ENCODE results near the gene PABPN1L.

The PABPN1L gene

DNA sequence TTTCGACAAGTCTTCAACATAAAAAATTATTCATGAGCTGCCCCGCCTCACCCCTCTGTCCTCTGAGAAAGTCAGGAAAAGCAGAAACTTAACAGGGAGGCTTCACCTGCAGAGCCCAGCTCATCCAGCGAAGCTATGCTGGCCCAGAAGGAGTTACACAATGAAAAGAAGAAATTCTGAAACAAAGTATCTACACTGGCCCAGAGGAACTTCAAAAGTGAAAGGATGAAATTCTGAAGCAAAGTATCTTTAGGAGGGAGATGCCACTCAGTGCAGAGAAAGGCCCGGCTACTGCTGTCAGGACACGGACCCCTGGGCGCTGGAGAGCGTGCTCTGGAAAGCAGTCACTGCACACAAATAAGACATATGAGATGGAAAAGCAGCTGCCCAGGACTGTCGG, 11.3 kb downstream of the PABPN1L start:
- TF ChIP-seq, protein P1, sequence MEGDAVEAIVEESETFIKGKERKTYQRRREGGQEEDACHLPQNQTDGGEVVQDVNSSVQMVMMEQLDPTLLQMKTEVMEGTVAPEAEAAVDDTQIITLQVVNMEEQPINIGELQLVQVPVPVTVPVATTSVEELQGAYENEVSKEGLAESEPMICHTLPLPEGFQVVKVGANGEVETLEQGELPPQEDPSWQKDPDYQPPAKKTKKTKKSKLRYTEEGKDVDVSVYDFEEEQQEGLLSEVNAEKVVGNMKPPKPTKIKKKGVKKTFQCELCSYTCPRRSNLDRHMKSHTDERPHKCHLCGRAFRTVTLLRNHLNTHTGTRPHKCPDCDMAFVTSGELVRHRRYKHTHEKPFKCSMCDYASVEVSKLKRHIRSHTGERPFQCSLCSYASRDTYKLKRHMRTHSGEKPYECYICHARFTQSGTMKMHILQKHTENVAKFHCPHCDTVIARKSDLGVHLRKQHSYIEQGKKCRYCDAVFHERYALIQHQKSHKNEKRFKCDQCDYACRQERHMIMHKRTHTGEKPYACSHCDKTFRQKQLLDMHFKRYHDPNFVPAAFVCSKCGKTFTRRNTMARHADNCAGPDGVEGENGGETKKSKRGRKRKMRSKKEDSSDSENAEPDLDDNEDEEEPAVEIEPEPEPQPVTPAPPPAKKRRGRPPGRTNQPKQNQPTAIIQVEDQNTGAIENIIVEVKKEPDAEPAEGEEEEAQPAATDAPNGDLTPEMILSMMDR (conservative IDR thresholded peaks at IDR 0.05; ENCODE audit: low read depth, low read length) = no peak
- no peak overlapping the region for H3K4me3 ChIP-seq (ENCODE audit: low read depth, low read length)
- DNase-seq (ENCODE audit: low read depth) = no peak

DNA sequence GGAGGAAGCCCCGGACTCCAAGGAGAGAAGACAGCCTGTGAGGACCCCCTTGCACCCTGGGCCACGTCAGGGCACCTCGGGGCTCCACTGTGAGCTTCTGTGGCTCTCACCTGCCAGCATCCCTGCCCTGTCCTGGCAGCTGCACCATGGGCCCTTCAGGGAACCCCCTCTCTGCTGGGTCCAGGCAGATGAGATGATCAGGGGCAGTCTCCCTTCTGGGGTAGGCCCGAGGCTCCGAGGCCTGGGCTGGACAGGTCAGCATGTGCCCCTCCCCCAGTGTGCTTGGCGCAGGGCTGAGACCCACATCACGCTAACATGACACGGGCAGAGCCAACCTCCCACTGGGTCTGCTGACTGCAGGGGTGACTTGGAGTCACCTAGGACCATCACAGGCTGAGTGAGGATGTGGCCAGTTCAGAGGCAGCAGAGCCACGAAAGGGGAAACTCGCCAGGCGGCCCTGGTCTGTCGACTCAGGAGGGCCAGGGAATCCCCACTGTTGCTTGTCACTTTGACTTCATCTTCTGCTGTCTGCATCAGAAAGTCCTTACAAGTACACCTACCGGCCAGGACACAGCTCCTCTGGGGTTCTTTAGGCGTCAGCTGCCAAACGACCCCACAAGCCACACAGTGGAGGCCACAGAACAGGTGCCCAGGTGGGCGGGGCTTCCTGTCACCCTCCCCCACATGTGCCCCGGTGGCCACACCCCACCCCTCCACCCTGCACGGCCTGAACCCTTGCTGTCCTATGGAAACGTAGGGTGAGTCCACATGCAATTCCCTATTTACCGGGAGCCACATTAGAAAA, 12.0 kb downstream of the PABPN1L start:
- TF ChIP-seq, protein P1 (conservative IDR thresholded peaks at IDR 0.05; ENCODE audit: low read depth, low read length) = no peak
- DNase-seq (ENCODE audit: low read depth) = no peak
- no peak overlapping the region for H3K4me3 ChIP-seq (ENCODE audit: low read depth, low read length)

DNA sequence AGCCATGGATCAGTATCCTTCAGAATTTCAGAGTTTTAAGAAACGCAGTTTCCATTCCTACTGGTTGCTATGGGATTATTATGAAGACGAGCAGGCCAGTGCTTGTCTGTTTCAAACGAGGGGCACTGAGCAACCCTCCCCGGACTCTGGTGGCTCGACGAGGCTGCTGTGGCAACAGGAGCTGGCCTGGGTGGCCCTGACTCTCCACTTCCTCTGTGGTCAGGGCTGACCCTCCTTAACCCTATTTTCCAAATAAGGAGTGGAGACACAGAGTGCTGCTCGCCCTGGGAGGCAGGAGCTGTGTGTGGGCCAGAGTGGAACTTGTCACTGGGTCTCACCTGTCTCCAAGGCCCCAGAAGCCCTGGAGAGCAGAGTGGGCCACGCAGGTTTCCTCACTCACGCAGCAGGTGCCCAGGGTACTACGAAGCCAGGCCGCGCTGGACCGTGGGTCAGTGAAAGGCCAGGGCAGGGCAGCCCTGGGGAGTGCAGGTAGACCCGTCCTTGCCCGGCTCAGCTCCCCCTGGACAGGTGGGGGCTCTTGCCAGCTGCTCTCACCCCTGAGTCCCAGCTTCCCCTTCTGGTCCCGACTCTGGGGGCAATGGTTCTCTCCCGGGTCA, 13.0 kb downstream of the PABPN1L start:
- no peak overlapping the region for H3K4me3 ChIP-seq (ENCODE audit: low read depth, low read length)
- TF ChIP-seq, protein P1 (conservative IDR thresholded peaks at IDR 0.05; ENCODE audit: low read depth, low read length) = no peak
- DNase-seq (ENCODE audit: low read depth) = peak; percentile 21

DNA sequence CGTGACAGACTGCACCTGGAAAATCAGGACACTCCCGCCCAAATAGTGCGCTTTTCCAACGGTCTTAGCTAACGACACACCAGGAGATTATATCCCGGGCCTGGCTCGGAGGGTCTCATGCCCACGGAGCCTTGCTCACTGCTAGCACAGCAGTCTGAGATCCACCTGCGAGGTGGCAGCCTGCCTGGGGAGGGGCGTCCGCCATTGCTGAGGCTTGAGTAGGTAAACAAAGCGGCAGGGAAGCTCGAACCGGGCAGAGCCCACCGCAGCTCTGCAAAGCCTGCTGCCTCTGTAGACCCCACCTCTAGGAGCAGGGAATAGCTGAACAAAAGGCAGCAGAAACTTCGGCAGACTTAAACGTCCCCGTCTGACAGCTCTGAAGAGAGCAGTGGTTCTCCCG, 14.8 kb downstream of the PABPN1L start:
- TF ChIP-seq, protein P1 (conservative IDR thresholded peaks at IDR 0.05; ENCODE audit: low read depth, low read length) = no peak
- no peak for DNase-seq (ENCODE audit: low read depth)
- H3K4me3 ChIP-seq (ENCODE audit: low read depth, low read length) = no peak overlapping the region

- no peak overlapping the region for H3K4me3 ChIP-seq (ENCODE audit: low read depth, low read length)
- DNase-seq (ENCODE audit: low read depth) = no peak
- TF ChIP-seq, protein P1 (conservative IDR thresholded peaks at IDR 0.05; ENCODE audit: low read depth, low read length) = no peak
Observed at GRCh38 chr16:88850531-88851199, 15.8 kb downstream of the PABPN1L start.

DNA sequence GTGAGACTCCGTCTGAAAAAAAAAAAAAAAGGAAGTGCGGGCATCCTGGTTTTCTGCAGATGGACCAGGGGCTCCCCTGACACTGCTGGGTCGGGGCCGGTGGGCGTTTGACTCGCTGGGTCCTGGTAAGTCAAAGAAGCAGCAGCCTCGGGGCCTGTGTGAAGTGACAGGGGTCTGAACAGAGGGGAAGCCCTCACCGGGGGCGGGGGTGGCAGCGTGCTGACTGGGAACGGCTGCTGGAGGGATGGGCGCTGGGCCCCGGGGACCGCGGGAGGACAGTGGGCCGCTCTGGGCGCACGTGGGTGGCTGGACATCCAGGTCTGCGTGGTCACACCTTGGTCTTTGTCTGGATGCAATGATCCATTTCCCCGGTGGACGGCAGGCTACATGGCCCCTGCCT, 17.9 kb downstream of the PABPN1L start:
- TF ChIP-seq, protein P1 (conservative IDR thresholded peaks at IDR 0.05; ENCODE audit: low read depth, low read length) = no peak
- no peak overlapping the region for H3K4me3 ChIP-seq (ENCODE audit: low read depth, low read length)
- no peak for DNase-seq (ENCODE audit: low read depth)

Measured in choroid plexus epithelial cell (primary cell).